ENCODE data around the gene FAM167B. TPM values are rescaled to one million over a fixed set of nuclear protein-coding genes. Genes with fewer than 3 reads are reported as not detected.

FAM167B gene
- total and polyA plus RNA-seq, 8 donors: 1.6 to 36.8 (median 4.7) TPM; not detected in 3

GRCh38 chr1:32228771-32229170 is 18.3 kb upstream of the FAM167B start:
- Histone ChIP-seq H3K9me3 (no peaks in the 10 kb centered on the region), H3K4me3 (no peak overlapping the region), H3K27ac (no peak overlapping the region), H3K36me3 (peaks cover 69 to 100% (median 99%) of the 10 kb centered on the region in 4 donors), H3K4me1 (peaks cover 3 to 11% (median 8%) of the 10 kb centered on the region in 4 donors), H3K27me3 (no peaks in the 10 kb centered on the region)
- no peak for TF ChIP-seq POLR2A (IDR thresholded peaks at IDR 0.05)
- no peak for TF ChIP-seq POLR2AphosphoS5 (IDR thresholded peaks at IDR 0.05)
- no peak for TF ChIP-seq EP300 (IDR thresholded peaks at IDR 0.05)
- TF ChIP-seq, protein P1, sequence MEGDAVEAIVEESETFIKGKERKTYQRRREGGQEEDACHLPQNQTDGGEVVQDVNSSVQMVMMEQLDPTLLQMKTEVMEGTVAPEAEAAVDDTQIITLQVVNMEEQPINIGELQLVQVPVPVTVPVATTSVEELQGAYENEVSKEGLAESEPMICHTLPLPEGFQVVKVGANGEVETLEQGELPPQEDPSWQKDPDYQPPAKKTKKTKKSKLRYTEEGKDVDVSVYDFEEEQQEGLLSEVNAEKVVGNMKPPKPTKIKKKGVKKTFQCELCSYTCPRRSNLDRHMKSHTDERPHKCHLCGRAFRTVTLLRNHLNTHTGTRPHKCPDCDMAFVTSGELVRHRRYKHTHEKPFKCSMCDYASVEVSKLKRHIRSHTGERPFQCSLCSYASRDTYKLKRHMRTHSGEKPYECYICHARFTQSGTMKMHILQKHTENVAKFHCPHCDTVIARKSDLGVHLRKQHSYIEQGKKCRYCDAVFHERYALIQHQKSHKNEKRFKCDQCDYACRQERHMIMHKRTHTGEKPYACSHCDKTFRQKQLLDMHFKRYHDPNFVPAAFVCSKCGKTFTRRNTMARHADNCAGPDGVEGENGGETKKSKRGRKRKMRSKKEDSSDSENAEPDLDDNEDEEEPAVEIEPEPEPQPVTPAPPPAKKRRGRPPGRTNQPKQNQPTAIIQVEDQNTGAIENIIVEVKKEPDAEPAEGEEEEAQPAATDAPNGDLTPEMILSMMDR (IDR thresholded peaks at IDR 0.05): no peak
- 82 to 85% (median 83%) methylated on average over 3 of the region's 3 CpGs for WGBS, 5 donors
- no peak for DNase-seq
- intact Hi-C loops (cut with DNase I; ENCODE audit: low total_unique reads): no loop called here

DNA sequence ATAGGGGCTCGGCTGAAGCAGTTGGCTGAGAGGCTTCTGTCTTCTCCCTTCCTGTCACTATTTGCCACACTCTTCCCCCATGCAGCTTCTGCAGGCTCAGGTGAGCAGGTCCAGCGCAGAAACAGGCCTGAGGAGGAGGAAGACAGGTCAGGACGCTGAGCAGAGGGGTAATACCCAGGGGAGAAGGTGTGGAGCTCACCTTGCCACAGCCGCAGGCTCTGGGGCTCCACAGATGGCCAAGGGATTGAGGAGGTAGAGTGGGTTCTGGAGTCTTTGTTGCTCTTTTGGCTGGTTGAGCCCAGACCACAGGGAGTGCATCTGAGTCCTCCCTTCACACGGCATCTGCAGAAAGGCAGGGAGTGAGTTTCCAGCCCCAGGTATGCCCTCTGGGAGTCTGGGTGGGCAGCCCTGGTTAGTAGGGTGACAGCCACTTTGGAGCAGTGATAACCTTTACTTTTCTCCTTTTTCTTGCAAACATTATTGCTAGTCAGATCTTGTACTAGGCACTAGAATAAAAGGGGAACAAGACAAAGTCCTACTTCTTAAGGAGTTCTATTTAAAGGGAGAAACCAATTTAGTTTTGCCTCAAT is 15.1 kb upstream of the FAM167B start:
- DNase-seq: no peak
- WGBS, 5 donors: 83 to 89% (median 85%) methylated on average over 4 to 5 of the region's 5 CpGs
- no peaks in the 10 kb centered on the region for H3K9me3 ChIP-seq
- no peaks in the 10 kb centered on the region for H3K4me1 ChIP-seq
- H3K27ac ChIP-seq: no peak overlapping the region
- peaks cover 48 to 87% (median 80%) of the 10 kb centered on the region in 4 donors for H3K36me3 ChIP-seq
- H3K27me3 ChIP-seq: no peaks in the 10 kb centered on the region
- intact Hi-C loops (cut with DNase I; ENCODE audit: low total_unique reads): no loop called here
- no peak overlapping the region for H3K4me3 ChIP-seq
- TF ChIP-seq EP300 (IDR thresholded peaks at IDR 0.05) (no peak), POLR2AphosphoS5 (IDR thresholded peaks at IDR 0.05) (no peak), POLR2A (IDR thresholded peaks at IDR 0.05) (no peak)
- TF ChIP-seq, protein P1 (IDR thresholded peaks at IDR 0.05): no peak

- TF ChIP-seq, protein P1 (IDR thresholded peaks at IDR 0.05): no peak
- TF ChIP-seq POLR2AphosphoS5 (IDR thresholded peaks at IDR 0.05): no peak
- TF ChIP-seq POLR2A (IDR thresholded peaks at IDR 0.05): no peak
- no peak for TF ChIP-seq EP300 (IDR thresholded peaks at IDR 0.05)
- DNase-seq: no peak
- 83 to 91% (median 84%) methylated on average over 8 of the region's 8 CpGs for WGBS, 5 donors
- Histone ChIP-seq H3K27ac (no peak overlapping the region), H3K4me1 (no peaks in the 10 kb centered on the region), H3K4me3 (no peak overlapping the region), H3K36me3 (peaks cover 44 to 79% (median 72%) of the 10 kb centered on the region in 4 donors), H3K9me3 (no peaks in the 10 kb centered on the region), H3K27me3 (no peaks in the 10 kb centered on the region)
- intact Hi-C loops (cut with DNase I; ENCODE audit: low total_unique reads): no loop called here
These were observed 14.3 kb upstream of the FAM167B start for GRCh38 chr1:32232558-32233304.

- Histone ChIP-seq H3K27me3 (no peaks in the 10 kb centered on the region), H3K9me3 (no peaks in the 10 kb centered on the region), H3K27ac (peak overlapping the region in 1 of 5 donors; percentile 11), H3K4me1 (peaks cover 2 to 8% (median 7%) of the 10 kb centered on the region in 4 donors), H3K36me3 (peaks cover 23 to 59% (median 52%) of the 10 kb centered on the region in 4 donors), H3K4me3 (no peak overlapping the region)
- 69 to 82% (median 74%) methylated on average over 7 of the region's 7 CpGs for WGBS, 5 donors
- TF ChIP-seq, protein P1 (IDR thresholded peaks at IDR 0.05): no peak
- TF ChIP-seq EP300 (IDR thresholded peaks at IDR 0.05) (no peak), POLR2AphosphoS5 (IDR thresholded peaks at IDR 0.05) (no peak), POLR2A (IDR thresholded peaks at IDR 0.05) (no peak)
- intact Hi-C loops (cut with DNase I; ENCODE audit: low total_unique reads): no loop called here
- DNase-seq: no peak
These were observed 12.2 kb upstream of the FAM167B start for GRCh38 chr1:32234792-32235191.
